MCF 10A (cell line): ENCODE measurements around the gene RRP8. TPM values are rescaled to one million over a fixed set of nuclear protein-coding genes. Genes with fewer than 3 reads are reported as not detected.

Experiments
- BruUV-seq: library from RNA; stranded (reverse); fragments of 400-500 nt; replicated peaks from 2 replicates; lab custom pipeline; 2021; lab: Mats Ljungman, UMichigan
- CTCF ChIA-PET: fragments of 300-600 bp; sonication (Branson Sonifier 250); formaldehyde crosslinking; extraction: SDS; loops from one replicate; lab custom pipeline; 2021; ENCODE audit warnings: antibody characterized with exemption, inconsistent platforms; lab: Yijun Ruan, JAX
- POLR2A ChIA-PET: fragments of 300-600, 350-650 bp; sonication (Branson Sonifier 250); formaldehyde crosslinking; extraction: SDS; loops from one replicate; lab custom pipeline; 2020; ENCODE audit warnings: antibody characterized with exemption, inconsistent platforms; lab: Yijun Ruan, JAX
- DNase-seq: peaks from one replicate; pipeline ENCODE4 v3.0.0-alpha.2; 2018; ENCODE audit not compliant: unreplicated experiment
- H3K27ac Mint-ChIP-seq: one replicate; pipeline ENCODE4 v1.8.0; 2022; ENCODE audit warnings: mild to moderate bottlenecking, low read depth, mixed read lengths; ENCODE audit not compliant: unreplicated experiment
- H3K27me3 Mint-ChIP-seq: one replicate; pipeline ENCODE4 v1.8.0; 2022; ENCODE audit warnings: mixed read lengths; ENCODE audit not compliant: insufficient read depth, unreplicated experiment
- H3K36me3 Mint-ChIP-seq: one replicate; pipeline ENCODE4 v1.8.0; 2022; ENCODE audit warnings: mild to moderate bottlenecking, moderate library complexity, mixed read lengths; ENCODE audit not compliant: insufficient read depth, unreplicated experiment
- H3K4me1 Mint-ChIP-seq: one replicate; pipeline ENCODE4 v1.8.0; 2022; ENCODE audit warnings: mixed read lengths; ENCODE audit not compliant: insufficient read depth, unreplicated experiment
- H3K4me3 Mint-ChIP-seq: one replicate; pipeline ENCODE4 v1.8.0; 2022; ENCODE audit warnings: mild to moderate bottlenecking, moderate library complexity, mixed read lengths; ENCODE audit not compliant: unreplicated experiment
- H3K9me3 Mint-ChIP-seq: one replicate; pipeline ENCODE4 v1.8.0; 2022; ENCODE audit warnings: mixed read lengths; ENCODE audit not compliant: unreplicated experiment
- CTCF ChIP-seq: fragments of 200-600 bp; IDR thresholded peaks from one replicate; pipeline ENCODE4 v1.8.0; 2022; ENCODE audit warnings: antibody characterized with exemption, mild to moderate bottlenecking; ENCODE audit not compliant: unreplicated experiment
- intact Hi-C: fragments of 100-400 bp; cut with micrococcal nuclease; formaldehyde crosslinking; loops from 2 replicates; pipeline ENCODE4 v1.14.1; 2022
- total RNA-seq: library from RNA; stranded (reverse); gene quantifications from 2 replicates; pipeline ENCODE4 v1.2.3, GENCODE V29; 2022

The RRP8 gene
- total RNA-seq, 1 experiment from 2014 or later, result 27.6 TPM

GRCh38 chr11:6563667-6564066 lies 39.7 kb downstream of the RRP8 start:
- Mint-ChIP-seq H3K27ac (no peak overlapping the region), H3K4me1 (peaks cover 15% of the 10 kb centered on the region), H3K9me3 (no peaks in the 10 kb centered on the region), H3K27me3 (no peaks in the 10 kb centered on the region), H3K4me3 (no peak overlapping the region), H3K36me3 (peaks cover 5% of the 10 kb centered on the region)
- ChIA-PET POLR2A (interaction anchor here (0.6 to 0.9 kb wide), 2 partner anchors 12 to 56 kb away, joined by 3 read pairs; partner anchors contain the start of gene TPP1), CTCF (interaction anchor here (1.3 to 1.7 kb wide), 3 partner anchors 59 to 184 kb away, joined by 4 to 5 read pairs (median 4); no protein-coding TSS in a partner anchor)
- TF ChIP-seq CTCF, result no peak
- intact Hi-C loops, result no loop called here
- BruUV-seq, result no TSS peak
- no peak for DNase-seq

GRCh38 chr11:6563121-6563619 lies 40.2 kb downstream of the RRP8 start:
- DNase-seq, result peak; percentile 16
- peaks cover 5% of the 10 kb centered on the region for H3K36me3 Mint-ChIP-seq
- TF ChIP-seq CTCF, result no peak
- intact Hi-C loops, result no loop called here
- ChIA-PET CTCF (interaction anchor here (1.3 to 1.7 kb wide), 3 partner anchors 10 to 184 kb away, joined by 3 to 5 read pairs (median 4); no protein-coding TSS in a partner anchor), POLR2A (interaction anchor here (0.7 to 0.9 kb wide), 2 partner anchors 12 to 108 kb away, joined by 3 read pairs; no protein-coding TSS in a partner anchor)
- H3K27me3 Mint-ChIP-seq, result no peaks in the 10 kb centered on the region
- BruUV-seq, result no TSS peak
- no peaks in the 10 kb centered on the region for H3K9me3 Mint-ChIP-seq
- H3K4me1 Mint-ChIP-seq, result peaks cover 11% of the 10 kb centered on the region
- no peak overlapping the region for H3K4me3 Mint-ChIP-seq
- no peak overlapping the region for H3K27ac Mint-ChIP-seq

DNA sequence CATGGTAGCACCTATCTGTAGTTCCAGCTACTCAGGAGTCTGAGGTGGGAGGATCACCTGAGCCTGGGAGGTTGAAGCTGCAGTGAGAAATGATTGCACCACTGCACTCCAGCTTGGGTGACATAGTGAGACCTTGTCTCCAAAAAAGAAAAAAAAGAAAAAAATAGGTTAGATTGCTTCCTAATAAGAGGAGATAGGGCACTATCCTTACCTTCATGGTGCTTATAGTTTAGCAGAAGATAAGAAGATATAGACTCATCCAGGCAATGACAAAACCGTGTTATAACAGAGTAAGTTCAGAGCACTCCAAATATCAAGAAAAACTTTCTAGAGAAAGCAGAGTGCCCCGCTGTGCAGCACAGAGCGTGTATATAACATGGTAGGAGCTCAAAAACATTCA lies 42.1 kb downstream of the RRP8 start:
- POLR2A ChIA-PET, result interaction anchor here (1.0 kb wide), 1 partner anchor 52 kb away, joined by 4 read pairs; no protein-coding TSS in a partner anchor
- H3K27ac Mint-ChIP-seq, result no peak overlapping the region
- no peak overlapping the region for H3K4me3 Mint-ChIP-seq
- peaks cover 11% of the 10 kb centered on the region for H3K4me1 Mint-ChIP-seq
- H3K27me3 Mint-ChIP-seq, result no peaks in the 10 kb centered on the region
- TF ChIP-seq CTCF, result no peak
- DNase-seq, result no peak
- peaks cover 10% of the 10 kb centered on the region for H3K36me3 Mint-ChIP-seq
- no TSS peak for BruUV-seq
- no peaks in the 10 kb centered on the region for H3K9me3 Mint-ChIP-seq
- intact Hi-C loops, result no loop called here
- CTCF ChIA-PET, result no interaction called here

DNA sequence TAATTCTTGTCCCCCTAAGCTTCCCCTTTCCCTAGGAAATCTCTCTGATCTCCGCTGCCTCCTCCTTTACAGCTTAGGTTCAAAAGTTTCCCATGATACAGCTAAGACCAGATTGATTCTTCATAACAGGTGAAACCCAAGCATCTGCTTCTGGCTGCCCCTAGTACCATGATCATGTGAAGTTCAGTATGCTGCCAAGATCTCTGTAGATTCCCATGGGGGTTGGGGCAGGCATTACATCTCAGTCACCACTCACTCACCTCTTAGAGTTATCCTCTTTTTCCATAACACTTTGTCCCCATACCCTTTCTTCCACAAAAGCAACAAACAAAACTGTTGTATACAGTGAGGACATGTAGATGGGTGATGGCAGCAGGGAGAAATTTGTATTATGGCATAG lies 44.0 kb downstream of the RRP8 start:
- DNase-seq, result no peak
- TF ChIP-seq CTCF, result no peak
- H3K27me3 Mint-ChIP-seq, result no peaks in the 10 kb centered on the region
- no TSS peak for BruUV-seq
- ChIA-PET POLR2A (no interaction called here), CTCF (interaction anchor here (1.1 to 1.2 kb wide), 2 partner anchors 28 to 1333 kb away, joined by 3 to 4 read pairs; no protein-coding TSS in a partner anchor)
- peaks cover 10% of the 10 kb centered on the region for H3K36me3 Mint-ChIP-seq
- H3K4me3 Mint-ChIP-seq, result no peak overlapping the region
- peaks cover 5% of the 10 kb centered on the region for H3K4me1 Mint-ChIP-seq
- H3K27ac Mint-ChIP-seq, result no peak overlapping the region
- no peaks in the 10 kb centered on the region for H3K9me3 Mint-ChIP-seq
- intact Hi-C loops, result no loop called here
